ENCODE measurements around the gene ME3.

ME3 gene

DNA sequence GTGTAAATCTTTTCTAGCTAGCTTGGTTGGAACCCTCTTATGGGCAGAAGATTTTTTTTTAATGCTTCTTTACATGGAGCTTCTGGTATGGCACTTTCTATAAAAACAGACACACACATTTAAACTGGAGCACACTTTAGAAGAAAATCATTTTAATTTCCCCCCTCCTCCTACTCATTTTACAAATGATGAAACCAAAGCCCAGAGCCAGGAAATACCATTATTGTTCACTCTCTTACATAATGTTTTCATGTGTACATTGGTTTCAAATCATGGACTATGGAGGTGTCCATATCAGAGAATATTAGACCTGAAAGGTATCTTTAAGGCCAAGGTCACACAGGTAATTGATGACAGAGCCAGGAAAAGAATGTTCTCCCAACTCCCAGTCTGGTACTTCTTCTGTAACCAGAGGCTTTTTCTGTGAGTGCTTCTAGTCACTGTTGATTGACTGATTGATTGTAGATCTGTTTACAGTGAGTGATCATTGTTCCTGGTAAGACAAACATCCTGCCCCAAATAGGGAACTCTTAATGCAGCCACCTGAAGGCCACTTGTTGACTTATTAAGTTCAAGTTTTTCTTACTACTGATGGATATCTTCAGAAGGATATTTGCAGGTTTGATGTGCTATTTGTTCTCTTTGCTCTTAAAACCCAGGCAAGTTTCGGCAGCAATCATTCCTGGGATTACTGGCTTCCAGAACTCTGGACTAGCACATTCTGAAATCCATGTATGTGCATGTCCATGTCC lies 26.8 kb upstream of the ME3 start:
- H3K27me3 ChIP-seq (replicated peaks; ENCODE audit: control insufficient read depth, insufficient read depth, low read length): no peaks in the 10 kb centered on the region
- no peaks in the 10 kb centered on the region for H3K36me3 ChIP-seq (ENCODE audit: control insufficient read depth, insufficient read depth, low read length)
- TF ChIP-seq, protein P1, sequence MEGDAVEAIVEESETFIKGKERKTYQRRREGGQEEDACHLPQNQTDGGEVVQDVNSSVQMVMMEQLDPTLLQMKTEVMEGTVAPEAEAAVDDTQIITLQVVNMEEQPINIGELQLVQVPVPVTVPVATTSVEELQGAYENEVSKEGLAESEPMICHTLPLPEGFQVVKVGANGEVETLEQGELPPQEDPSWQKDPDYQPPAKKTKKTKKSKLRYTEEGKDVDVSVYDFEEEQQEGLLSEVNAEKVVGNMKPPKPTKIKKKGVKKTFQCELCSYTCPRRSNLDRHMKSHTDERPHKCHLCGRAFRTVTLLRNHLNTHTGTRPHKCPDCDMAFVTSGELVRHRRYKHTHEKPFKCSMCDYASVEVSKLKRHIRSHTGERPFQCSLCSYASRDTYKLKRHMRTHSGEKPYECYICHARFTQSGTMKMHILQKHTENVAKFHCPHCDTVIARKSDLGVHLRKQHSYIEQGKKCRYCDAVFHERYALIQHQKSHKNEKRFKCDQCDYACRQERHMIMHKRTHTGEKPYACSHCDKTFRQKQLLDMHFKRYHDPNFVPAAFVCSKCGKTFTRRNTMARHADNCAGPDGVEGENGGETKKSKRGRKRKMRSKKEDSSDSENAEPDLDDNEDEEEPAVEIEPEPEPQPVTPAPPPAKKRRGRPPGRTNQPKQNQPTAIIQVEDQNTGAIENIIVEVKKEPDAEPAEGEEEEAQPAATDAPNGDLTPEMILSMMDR (IDR thresholded peaks at IDR 0.05; ENCODE audit: insufficient read depth, low read length, poor library complexity, severe bottlenecking): no peak
- DNase-seq (ENCODE audit: extremely low read depth, insufficient read length): no peak
- H3K4me3 ChIP-seq (replicated peaks; ENCODE audit: low read depth, low read length): no peak overlapping the region

DNA sequence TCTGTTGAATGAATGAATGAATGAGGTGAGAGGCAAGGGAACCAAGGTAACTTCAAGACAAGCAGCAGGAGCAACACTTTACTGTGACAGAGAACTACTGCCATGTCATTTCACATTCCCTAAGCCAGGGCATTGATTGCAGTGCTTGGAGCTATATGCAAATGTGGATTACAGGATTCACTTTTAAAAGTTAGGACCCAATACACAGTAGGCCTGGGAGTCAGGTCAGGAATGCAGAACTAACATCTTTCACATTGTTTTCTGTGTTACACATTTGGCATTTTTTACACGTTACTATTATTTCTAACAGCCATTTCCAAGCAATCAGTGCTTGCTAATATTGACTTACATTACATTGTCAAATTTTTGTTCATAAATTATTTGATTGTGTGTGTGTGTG lies 26.2 kb upstream of the ME3 start:
- TF ChIP-seq, protein P1 (IDR thresholded peaks at IDR 0.05; ENCODE audit: insufficient read depth, low read length, poor library complexity, severe bottlenecking): no peak
- no peak overlapping the region for H3K4me3 ChIP-seq (replicated peaks; ENCODE audit: low read depth, low read length)
- H3K27me3 ChIP-seq (replicated peaks; ENCODE audit: control insufficient read depth, insufficient read depth, low read length): no peaks in the 10 kb centered on the region
- DNase-seq (ENCODE audit: extremely low read depth, insufficient read length): no peak
- H3K36me3 ChIP-seq (ENCODE audit: control insufficient read depth, insufficient read depth, low read length): no peaks in the 10 kb centered on the region

DNA sequence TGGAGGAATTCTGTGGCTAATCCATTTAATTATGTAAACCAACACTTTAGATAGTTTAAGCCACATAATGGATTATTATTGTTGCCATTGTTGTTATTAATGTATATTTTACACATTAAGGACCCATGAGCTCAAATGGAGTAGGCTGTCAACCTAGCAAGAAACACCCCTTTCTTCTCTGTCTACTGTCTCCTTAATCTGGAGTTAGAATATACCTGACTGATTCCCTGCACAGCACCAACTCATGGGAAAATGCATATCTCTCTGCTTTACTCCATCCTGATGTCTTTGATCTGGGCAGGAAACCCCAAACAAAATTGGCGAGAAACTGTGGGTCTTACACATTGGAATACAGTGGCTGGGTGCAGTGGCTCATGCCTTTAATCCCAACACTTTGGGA lies 24.0 kb upstream of the ME3 start:
- no peak overlapping the region for H3K4me3 ChIP-seq (replicated peaks; ENCODE audit: low read depth, low read length)
- TF ChIP-seq, protein P1 (IDR thresholded peaks at IDR 0.05; ENCODE audit: insufficient read depth, low read length, poor library complexity, severe bottlenecking): no peak
- H3K27me3 ChIP-seq (replicated peaks; ENCODE audit: control insufficient read depth, insufficient read depth, low read length): no peaks in the 10 kb centered on the region
- no peak for DNase-seq (ENCODE audit: extremely low read depth, insufficient read length)
- H3K36me3 ChIP-seq (ENCODE audit: control insufficient read depth, insufficient read depth, low read length): no peaks in the 10 kb centered on the region

DNA sequence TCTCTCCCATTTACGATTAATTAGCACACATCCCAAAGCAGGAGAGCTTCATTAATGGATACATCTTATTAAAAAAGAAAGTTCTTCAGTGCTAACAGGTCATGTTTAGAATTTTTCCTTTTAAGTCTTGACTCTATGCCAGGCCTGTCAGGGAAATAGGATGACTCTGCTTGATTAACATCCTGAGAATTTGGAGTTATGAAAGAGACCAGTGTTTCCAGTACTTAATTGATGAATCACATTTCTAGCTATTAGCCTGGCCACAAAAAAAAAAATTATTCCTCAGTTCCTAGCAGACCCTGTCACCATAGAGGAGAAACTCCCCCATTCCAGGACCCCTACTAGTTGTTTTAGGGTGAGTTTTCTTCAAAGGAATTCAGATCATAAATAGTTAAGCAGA lies 23.6 kb upstream of the ME3 start:
- Histone ChIP-seq H3K4me3 (replicated peaks; ENCODE audit: low read depth, low read length) (no peak overlapping the region), H3K27me3 (replicated peaks; ENCODE audit: control insufficient read depth, insufficient read depth, low read length) (no peaks in the 10 kb centered on the region), H3K36me3 (ENCODE audit: control insufficient read depth, insufficient read depth, low read length) (no peaks in the 10 kb centered on the region)
- TF ChIP-seq, protein P1 (IDR thresholded peaks at IDR 0.05; ENCODE audit: insufficient read depth, low read length, poor library complexity, severe bottlenecking): no peak
- no peak for DNase-seq (ENCODE audit: extremely low read depth, insufficient read length)

DNA sequence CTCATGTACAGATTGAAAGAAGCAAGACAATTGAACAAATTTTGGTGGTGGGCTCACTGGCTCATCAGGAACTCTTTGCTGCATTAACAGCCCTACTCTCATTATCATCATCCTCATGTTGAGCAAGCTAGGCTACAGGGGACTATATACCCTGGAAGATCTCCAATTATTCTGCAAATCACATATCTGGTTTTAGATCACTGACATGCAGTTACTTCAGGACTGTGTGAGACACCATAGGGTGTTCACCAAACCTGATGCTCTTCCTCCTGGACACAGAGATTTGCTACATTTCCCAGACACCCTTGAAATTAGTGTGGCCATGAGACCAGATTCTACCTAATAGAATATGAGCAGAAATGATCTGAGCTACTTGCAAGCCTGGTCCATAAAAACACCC lies 23.0 kb upstream of the ME3 start:
- Histone ChIP-seq H3K36me3 (ENCODE audit: control insufficient read depth, insufficient read depth, low read length) (no peaks in the 10 kb centered on the region), H3K4me3 (replicated peaks; ENCODE audit: low read depth, low read length) (no peak overlapping the region), H3K27me3 (replicated peaks; ENCODE audit: control insufficient read depth, insufficient read depth, low read length) (no peaks in the 10 kb centered on the region)
- DNase-seq (ENCODE audit: extremely low read depth, insufficient read length): no peak
- TF ChIP-seq, protein P1 (IDR thresholded peaks at IDR 0.05; ENCODE audit: insufficient read depth, low read length, poor library complexity, severe bottlenecking): no peak

DNA sequence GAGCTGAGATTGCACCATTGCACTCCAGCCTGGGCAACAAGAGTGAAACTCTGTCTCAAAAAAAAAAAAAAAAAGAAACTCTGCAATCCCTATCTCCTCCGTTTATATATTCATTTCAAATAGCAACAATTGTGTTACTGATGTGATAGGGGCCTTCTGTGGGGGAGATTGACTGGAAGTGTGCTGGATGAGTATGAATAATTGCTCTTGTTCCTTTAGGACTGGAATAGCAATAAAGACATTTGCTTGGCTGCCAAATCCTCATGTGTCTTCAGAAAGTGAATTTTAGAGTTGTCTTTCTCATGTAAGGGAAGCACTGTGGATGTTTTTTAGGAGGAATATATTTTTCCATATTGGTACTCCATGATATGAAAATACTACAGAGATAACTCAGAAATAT lies 21.1 kb upstream of the ME3 start:
- TF ChIP-seq, protein P1 (IDR thresholded peaks at IDR 0.05; ENCODE audit: insufficient read depth, low read length, poor library complexity, severe bottlenecking): no peak
- DNase-seq (ENCODE audit: extremely low read depth, insufficient read length): no peak
- H3K27me3 ChIP-seq (replicated peaks; ENCODE audit: control insufficient read depth, insufficient read depth, low read length): no peaks in the 10 kb centered on the region
- H3K36me3 ChIP-seq (ENCODE audit: control insufficient read depth, insufficient read depth, low read length): no peaks in the 10 kb centered on the region
- H3K4me3 ChIP-seq (replicated peaks; ENCODE audit: low read depth, low read length): no peak overlapping the region

All from GM06990 (cell line).